HG02870 (cell line): ENCODE results near the gene TPD52L1.
"Not testable (repeated sequence)": the region's sequence is repeated elsewhere in the genome, so short reads cannot be mapped to it uniquely, and the experiment has no call there.

Experiments used
- ATAC-seq: cut with Tn5 transposase; IDR thresholded peaks from one replicate; pipeline ENCODE4 v1.9.1; 2021; ENCODE audit warnings: mild to moderate bottlenecking, moderate library complexity; ENCODE audit not compliant: unreplicated experiment

Gene TPD52L1, protein sequence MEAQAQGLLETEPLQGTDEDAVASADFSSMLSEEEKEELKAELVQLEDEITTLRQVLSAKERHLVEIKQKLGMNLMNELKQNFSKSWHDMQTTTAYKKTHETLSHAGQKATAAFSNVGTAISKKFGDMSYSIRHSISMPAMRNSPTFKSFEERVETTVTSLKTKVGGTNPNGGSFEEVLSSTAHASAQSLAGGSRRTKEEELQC

DNA sequence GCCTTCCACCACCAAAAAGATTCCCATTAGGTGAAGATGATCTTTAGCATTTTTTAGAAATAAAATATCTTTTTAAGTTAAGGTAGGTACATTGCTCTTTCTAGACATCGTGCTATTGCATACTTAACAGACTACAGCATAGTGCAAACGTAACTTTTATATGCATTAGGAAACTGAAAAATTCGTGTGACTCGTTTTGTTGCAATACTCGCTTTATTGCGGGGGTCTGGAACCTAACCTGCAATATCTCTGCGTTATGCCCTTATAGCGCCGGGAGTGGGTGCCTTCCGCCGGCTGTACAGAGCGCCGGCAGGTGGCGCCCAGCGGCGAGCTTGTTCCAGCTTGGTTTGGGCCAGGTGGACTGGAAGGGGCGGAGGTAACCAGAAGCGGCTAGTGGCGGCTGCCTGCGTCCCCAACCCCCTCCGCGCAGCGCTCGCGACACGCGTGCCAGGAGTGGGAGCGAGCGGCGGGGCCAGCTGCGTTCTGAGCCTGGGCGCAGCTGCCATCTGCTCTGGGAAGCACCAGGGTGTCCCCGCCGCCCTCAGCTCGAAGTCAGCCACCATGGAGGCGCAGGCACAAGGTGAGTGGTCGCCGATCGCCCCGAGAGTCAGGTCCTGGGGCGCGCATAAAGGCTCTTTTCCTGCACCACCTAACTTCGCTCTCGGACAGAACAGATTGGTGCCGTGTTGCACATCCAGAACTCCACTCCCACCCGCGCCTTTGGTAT, at the start of gene TPD52L1:
Gene TPD52L1, plus strand, starts transcription at position 383 of the 727 bp plus-strand sequence. Its CDS starts 179 bp downstream, at position 562.
- ATAC-seq: peak; percentile 99

DNA sequence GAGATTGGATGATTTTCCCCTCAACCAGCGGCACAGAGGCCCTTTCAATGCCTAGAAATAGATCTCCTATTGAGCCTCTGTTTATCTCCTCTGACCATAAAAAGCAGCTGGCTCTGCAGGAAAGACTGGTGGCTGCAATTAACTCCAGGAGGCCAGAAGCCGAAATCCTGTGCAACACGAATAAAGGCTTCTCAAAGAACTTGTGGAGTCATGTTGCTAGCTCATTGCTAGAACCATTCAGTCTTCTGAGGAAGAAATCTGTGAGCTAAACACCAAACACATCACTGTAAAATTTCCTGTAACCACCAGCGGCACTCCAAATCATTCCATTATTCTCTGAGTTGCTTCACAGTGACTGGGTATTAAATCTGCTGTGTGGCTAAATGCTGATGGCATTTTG, 49.1 kb upstream of the TPD52L1 start:
- ATAC-seq: no peak

- ATAC-seq: no peak
Measured at GRCh38 chr6:125107048-125107447, 46.5 kb upstream of the TPD52L1 start.

DNA sequence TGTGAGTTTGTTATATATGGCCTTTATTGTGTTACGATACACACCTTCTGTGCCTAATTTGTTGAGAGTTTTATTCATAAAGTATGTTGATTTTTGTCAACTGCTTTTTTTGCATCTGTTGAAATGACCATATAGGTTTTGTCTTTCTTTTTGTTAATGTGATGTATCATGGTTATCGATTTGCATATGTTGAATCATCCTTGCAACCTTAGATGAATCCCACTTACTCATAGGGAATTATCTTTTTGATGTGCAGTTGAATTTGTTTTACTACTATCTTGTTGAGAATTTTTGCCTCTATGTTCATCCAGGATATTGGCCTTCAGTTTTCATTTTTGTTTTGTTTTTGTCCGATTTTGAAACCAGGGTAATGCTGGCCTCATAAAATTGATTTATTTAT, 45.7 kb upstream of the TPD52L1 start:
- no peak for ATAC-seq

GRCh38 chr6:125110056-125110455, 43.5 kb upstream of the TPD52L1 start:
- no peak for ATAC-seq

DNA sequence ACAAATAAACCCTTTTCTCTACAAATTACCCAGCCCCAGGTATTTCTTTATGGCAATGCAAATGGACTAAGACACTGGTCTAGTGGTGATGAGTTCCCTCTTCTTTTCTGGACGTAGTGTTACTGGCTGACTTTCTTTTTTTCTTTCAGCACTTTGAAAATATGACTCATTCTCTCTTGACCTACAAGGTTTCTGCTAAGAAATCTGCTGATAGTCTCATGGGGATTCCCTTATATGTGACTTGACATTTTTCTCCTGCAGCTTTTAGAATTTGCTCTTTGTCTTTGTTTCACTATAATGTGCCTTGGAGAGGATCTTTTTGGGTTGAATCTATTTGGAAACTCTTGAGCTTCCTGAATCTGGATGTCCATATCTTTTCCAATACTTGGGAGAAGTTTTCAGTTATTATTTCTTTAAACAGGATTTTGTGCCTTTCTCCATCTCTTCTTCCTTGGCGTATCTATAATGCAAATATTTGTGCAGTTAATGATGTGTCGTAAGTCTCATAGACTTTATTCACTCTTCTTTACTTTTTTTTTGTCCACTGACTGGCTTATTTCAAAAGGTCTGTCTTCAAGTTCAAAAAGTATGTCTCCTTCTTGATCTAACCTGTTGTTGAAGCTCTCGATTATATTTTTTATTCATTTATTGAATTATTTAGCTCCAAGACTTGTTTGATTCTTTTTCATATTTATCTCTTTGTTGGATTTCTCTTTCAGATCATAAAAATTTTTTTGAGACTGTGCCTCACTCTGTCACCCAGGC, 42.2 kb upstream of the TPD52L1 start:
- ATAC-seq: no peak

GRCh38 chr6:125112934-125113333, 40.6 kb upstream of the TPD52L1 start:
- ATAC-seq: no peak

DNA sequence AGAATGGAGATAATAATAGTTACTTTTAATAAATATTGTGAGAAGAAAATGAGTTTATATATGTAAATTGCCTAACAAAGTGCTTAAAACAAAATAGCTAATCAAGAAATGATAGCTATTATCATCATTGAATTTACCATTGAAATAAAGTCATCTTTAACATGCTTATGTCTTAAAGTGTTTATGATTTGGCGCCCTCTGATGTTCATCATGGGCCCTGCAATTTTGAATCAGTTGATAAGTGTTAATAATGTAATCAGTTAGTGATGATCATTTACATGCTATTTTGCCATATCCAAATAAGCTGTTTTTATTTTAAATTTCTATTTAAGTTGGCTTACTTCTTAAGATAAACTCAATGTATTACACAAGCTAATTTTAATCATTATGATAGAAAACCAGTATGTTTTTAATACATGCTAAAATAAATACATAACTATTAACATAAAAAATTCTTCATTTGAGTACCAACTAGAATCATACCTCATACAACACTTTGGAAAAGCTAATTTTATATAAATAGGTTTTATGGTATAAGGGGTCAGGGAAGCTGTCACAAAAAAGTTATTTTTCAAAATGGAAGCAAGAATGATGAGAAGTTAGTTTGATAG, 39.2 kb upstream of the TPD52L1 start:
- no peak for ATAC-seq

DNA sequence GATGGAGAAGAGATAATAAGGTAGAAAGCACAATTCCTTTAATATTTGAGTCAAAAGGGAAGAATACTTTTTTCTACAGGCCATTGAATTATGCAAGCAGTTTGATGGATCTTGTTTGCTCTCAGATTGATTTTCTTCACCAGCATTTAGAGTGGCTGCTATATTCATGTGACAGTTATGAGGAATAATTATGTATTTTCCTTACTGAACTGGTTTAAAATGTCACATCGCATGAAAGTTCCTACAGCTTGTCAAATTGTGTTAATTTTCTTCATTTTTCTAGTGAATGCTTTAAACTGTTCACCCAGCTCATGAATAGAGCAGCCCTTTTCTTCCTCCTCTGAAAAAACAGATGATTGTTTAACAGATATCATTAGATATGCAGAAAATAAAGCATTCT, 37.4 kb upstream of the TPD52L1 start:
- ATAC-seq: no peak

DNA sequence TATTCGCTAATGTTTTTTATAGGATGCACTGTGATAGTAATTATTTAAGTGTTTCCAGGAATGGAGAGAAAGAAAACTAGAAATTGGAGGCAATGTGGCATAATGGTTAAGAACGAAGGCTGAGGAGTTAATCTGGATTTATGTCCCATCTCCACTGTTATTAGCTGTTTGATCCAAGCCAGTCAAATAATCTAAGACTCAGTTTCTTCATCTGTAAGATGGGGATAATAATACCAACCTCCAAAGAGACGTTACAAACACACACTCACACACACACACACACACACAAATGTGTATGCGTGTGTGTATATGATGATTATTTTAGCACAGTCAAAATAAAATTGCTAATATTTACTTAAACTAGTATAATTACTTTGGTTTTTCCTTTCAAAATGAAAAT, 36.9 kb upstream of the TPD52L1 start:
- ATAC-seq: no peak

DNA sequence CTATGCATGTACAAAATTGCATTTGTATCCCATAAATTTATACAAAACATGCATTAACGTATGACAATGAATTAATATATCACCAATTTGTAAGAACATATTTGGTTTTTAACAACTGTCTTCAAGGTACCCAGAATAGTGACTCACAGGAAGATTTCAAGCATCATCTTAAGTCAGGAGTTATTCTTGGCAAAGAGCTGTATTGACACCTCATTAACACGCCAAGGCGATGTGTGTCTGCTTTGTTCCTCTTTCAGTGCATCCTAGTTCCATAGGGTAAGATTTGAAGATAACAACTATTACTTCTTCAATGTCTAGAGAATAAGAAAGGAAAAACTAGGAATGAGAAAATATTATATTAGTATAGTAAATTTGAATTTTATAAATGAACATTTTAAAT, 35.8 kb upstream of the TPD52L1 start:
- no peak for ATAC-seq

DNA sequence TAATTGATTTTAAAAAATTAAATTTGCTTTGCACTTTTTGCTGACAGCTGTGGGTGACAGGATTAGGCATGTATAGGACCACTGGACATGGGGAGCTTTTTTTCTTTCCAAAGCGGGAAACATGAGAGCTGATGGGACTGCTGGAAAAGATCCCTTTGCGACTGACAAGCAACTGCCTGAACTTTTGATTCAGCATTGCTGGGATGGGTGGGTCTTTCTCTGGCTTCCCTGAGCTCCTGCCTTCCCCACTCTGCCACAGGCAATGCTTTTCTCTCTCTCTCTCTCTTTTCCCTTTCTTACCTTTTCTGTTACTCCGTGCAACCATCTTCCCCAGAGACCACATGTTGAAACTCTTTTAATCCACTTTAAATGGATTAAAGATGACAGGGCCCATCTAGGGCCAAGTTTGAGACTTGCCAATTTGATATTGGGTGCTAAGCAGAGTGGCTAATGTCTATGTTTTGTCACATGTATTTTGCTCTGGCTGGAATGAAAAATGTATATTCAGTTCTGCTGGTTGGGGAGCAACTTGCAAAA, 33.5 kb upstream of the TPD52L1 start:
- ATAC-seq: no peak

DNA sequence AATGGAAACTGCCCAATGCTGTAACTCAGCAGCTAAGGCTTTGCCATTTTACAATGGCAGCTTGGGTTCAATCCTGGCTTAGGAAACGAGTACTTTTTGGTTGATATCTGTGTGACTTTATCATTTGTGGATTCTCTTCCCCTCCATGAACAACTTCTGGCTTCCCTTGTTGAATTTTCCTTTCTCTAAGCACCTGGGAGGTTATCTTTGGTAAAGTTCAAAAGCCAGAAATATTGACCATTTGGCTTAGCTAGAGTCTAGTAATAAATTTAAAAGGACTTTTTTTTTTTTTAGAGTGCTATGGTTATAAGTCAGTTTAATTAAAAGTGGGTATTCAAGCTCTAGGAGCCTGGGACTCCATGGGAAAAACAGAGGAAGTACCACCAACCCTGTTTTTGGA, 31.7 kb upstream of the TPD52L1 start:
- ATAC-seq: no peak

DNA sequence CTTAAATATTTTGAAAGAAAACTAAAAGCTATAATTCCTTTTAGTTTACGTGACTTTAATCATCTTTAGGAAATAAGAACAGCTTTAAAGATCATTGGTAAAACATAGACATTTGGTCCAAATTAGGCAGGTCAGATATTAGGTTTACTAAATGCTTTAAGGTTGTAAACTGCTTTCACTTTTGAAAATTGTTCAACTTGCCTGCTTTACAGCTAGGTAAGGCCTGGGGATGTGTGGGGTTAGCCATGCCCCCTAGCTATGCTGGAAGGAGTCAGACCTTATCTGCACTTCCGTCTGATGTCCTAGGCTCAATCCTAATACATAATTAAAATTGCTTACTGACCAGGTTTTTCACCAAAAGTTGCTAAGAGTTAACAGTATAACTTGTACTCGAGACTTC, 30.5 kb upstream of the TPD52L1 start:
- ATAC-seq: no peak

- no peak for ATAC-seq
Measured at GRCh38 chr6:125123468-125124048, 30.0 kb upstream of the TPD52L1 start.

GRCh38 chr6:125124049-125124669, 29.4 kb upstream of the TPD52L1 start:
- no peak for ATAC-seq

DNA sequence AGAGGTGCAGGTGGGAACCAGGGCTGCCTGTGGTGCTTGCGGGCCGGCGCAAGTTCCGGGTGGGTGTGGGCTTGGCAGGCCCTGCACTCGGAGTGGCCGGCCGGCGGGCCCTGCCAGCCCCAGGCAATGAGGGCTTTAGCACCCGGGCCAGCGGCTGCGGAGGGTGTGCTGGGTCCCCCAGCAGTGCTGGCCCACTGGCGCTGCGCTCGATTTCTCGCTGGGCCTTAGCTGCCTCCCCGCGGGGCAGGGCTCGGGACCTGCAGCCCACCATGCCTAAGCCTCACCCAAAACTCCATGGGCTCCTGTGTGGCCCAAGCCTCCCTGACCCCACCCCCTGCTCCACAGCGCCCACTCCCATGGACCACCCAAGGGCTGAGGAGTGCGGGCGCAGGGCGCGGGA, 27.7 kb upstream of the TPD52L1 start:
- not testable (repeated sequence) for ATAC-seq

GRCh38 chr6:125129354-125129753, 24.2 kb upstream of the TPD52L1 start:
- ATAC-seq: no peak

- no peak for ATAC-seq
Measured at GRCh38 chr6:125132058-125132457, 21.5 kb upstream of the TPD52L1 start.

GRCh38 chr6:125136378-125136777, 17.2 kb upstream of the TPD52L1 start:
- ATAC-seq: no peak
